BJ (cell line): ENCODE results near the gene EFCAB5. TPM values are rescaled to one million over a fixed set of nuclear protein-coding genes. Genes with fewer than 3 reads are reported as not detected.
A peak's percentile ranks its signal among the peaks of the same experiment; 100 is the strongest.
"Not testable (repeated sequence)": the region's sequence is repeated elsewhere in the genome, so short reads cannot be mapped to it uniquely, and the experiment has no call there.

Source experiments
- CTCF ChIA-PET: fragments of 350-600 bp; formaldehyde crosslinking; extraction: SDS; loops from one replicate; lab custom pipeline; 2021; ENCODE audit warnings: antibody characterized with exemption, inconsistent platforms; lab: Yijun Ruan, JAX
- POLR2A ChIA-PET: fragments of 300-600 bp; sonication (Branson Sonifier 250); formaldehyde crosslinking; extraction: SDS; loops from one replicate; lab custom pipeline; 2021; ENCODE audit warnings: antibody characterized with exemption; lab: Charles Lee
- DNase-seq: peaks from one replicate; pipeline ENCODE4 v3.0.0-alpha.2; 2011; ENCODE audit warnings: low read depth
- H3K27me3 ChIP-seq: 2 replicates; pipeline ENCODE4 v1.6.0; 2011; ENCODE audit warnings: low read length; ENCODE audit not compliant: control insufficient read depth, insufficient read depth
- H3K36me3 ChIP-seq: 2 replicates; pipeline ENCODE4 v1.5.1; 2011; ENCODE audit warnings: low read length; ENCODE audit not compliant: control insufficient read depth, insufficient read depth
- H3K4me3 ChIP-seq: 2 replicates; pipeline ENCODE4 v1.5.1; 2011; ENCODE audit warnings: low read depth, mild to moderate bottlenecking, control low read depth, low read length
- polyA plus RNA-seq: library from polyadenylated mRNA; depleted of rRNA; stranded (reverse); fragments of >200 nt; gene quantifications from 2 replicates; pipeline ENCODE4 v1.2.3, GENCODE V29; 2011
- TF ChIP-seq, protein P1 (sequence below): IDR thresholded peaks from 2 replicates; pipeline ENCODE4 v1.5.1; 2011; ENCODE audit warnings: low read depth, mild to moderate bottlenecking, control low read depth, inconsistent platforms, low read length, moderate library complexity; ENCODE audit not compliant: insufficient read depth

EFCAB5 gene
- polyA plus RNA-seq, 1 experiment: not detected

DNA sequence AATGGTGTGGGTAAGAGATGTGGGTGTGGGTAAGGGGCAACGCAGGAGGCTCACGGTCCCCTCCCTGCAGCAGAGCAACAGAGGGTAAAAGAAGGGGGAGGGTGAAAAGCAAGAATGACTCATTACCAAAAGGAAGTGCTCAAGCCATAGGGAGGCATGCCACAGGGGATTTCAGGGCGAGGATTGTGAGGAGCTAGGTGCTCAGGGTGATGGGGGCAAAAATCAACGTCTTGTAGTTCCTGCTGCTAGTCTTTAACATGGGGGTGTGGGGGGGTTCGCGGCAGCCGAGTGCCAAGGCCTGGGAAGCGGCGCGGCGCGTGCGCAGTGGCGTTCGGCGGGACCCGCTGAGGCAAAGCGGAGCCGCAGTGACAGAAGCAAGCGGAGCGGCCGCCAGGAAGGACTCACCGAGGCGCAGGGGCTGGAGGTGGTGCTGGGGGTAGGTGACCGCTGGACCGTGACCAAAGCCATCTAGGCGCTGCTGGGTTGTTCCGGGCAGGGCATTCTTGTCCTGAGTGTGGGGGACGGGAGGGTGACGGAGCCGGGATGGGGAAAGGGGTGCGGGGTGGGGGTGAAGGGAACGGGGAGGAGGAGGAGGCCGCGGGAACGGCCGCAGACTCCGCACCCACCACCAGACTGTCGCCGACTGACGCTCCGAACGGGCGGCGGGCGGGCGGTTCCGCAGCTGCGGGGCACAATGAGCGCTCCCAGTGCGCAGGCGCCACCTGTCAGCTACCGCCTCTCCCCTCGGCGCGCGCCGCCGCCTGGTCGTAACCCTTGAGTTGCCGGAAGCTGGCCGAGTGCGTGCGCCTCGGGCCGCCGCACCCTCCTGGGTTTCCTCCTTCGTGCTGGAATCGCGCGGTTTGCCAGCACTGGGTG lies 11.7 kb upstream of the EFCAB5 start, which contains the start of gene SSH2:
TSS of gene SSH2 (minus strand) at position 696 of the 876 bp plus-strand sequence. CDS start at position 468, 228 bp downstream.
- Histone ChIP-seq H3K36me3 (no peaks in the 10 kb centered on the region), H3K4me3 (peak within 1 kb of the TSS; percentile 97), H3K27me3 (no peaks in the 10 kb centered on the region)
- ChIA-PET POLR2A (interaction anchor here (0.5 to 1.0 kb wide), 5 partner anchors 10 to 889 kb away, joined by 3 to 16 read pairs (median 4); no protein-coding TSS in a partner anchor), CTCF (interaction anchor here (0.6 to 9.2 kb wide), 23 partner anchors 9 to 451 kb away, joined by 3 to 224 read pairs (median 9); partner anchors contain the start of gene EFCAB5)
- no peak for DNase-seq
- TF ChIP-seq, protein P1, sequence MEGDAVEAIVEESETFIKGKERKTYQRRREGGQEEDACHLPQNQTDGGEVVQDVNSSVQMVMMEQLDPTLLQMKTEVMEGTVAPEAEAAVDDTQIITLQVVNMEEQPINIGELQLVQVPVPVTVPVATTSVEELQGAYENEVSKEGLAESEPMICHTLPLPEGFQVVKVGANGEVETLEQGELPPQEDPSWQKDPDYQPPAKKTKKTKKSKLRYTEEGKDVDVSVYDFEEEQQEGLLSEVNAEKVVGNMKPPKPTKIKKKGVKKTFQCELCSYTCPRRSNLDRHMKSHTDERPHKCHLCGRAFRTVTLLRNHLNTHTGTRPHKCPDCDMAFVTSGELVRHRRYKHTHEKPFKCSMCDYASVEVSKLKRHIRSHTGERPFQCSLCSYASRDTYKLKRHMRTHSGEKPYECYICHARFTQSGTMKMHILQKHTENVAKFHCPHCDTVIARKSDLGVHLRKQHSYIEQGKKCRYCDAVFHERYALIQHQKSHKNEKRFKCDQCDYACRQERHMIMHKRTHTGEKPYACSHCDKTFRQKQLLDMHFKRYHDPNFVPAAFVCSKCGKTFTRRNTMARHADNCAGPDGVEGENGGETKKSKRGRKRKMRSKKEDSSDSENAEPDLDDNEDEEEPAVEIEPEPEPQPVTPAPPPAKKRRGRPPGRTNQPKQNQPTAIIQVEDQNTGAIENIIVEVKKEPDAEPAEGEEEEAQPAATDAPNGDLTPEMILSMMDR: no peak

DNA sequence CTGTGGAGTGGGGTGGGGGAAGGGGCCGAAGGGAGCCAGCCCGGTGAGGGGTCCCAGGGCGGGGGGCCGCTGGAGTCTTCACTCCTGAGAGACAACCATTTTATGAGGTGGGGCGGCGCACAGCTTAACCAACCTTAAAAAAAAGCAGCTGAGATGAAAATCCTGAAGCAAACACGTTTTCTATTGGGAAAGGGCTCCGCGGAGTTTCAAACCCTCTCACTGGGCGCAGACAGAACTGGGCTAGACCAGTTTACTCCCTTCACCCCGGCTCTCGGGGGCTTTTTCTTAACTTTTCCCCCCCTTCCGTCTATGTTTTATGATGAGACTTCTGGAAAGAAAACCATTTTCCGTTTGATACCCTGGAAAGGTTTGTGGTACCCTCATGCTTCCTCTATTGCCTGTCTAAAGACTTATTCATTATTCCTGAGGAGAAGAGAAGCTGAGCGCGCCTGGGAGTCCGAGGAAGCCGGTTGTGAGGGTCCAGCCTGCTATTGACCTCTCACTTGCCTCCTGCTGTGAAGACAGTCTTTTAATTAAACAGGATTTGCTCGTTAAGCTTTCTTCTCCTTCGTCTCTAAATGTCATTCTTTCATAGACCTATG lies 10.9 kb upstream of the EFCAB5 start:
- POLR2A ChIA-PET: interaction anchor here (0.5 to 1.0 kb wide), 3 partner anchors 11 to 890 kb away, joined by 4 to 16 read pairs (median 5); no protein-coding TSS in a partner anchor
- TF ChIP-seq, protein P1: no peak
- H3K27me3 ChIP-seq: no peaks in the 10 kb centered on the region
- no peak for DNase-seq
- H3K4me3 ChIP-seq: peak overlapping the region; percentile 97
- CTCF ChIA-PET: interaction anchor here (0.6 to 9.2 kb wide), 46 partner anchors 10 to 561 kb away, joined by 3 to 224 read pairs (median 5); partner anchors contain the start of genes EFCAB5 and GIT1
- H3K36me3 ChIP-seq: no peaks in the 10 kb centered on the region

DNA sequence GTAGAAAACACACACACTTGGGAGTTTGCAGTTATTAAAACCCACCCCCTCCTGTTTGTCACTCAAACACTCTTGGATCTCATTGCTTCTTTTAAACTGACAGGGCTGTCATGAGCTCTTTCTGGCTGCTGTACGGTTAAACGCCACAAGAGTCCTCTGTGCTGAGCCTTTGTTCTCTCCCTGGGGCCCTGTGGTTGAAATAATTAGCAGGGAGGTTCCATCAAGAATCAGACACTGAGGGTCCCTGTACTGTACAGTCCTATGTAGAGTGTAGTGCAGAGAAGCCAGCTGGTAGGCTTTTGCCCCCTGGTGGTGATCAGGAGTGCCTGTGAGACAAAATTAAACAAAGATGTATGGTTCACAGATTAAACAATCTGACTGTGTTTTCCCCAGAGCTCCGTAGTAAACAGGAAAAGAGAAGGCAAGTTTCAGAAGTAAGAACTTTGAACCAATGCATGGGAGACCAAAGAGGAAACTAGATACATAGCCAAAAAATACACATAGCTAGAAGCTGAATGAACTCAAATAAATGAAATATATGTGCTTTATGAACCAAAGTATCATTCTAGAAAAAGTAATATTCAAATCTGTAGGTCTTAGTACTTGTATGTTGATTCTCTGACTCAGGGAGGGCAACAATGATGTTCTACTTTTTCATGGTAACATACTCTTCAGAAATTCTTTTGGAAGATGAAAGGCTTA lies 10.1 kb upstream of the EFCAB5 start:
- DNase-seq: no peak
- TF ChIP-seq, protein P1: peak; percentile 93
- Histone ChIP-seq H3K27me3 (no peaks in the 10 kb centered on the region), H3K4me3 (no peak overlapping the region), H3K36me3 (no peaks in the 10 kb centered on the region)
- ChIA-PET POLR2A (interaction anchor here (0.6 kb wide), 1 partner anchor 153 kb away, joined by 5 read pairs; no protein-coding TSS in a partner anchor), CTCF (interaction anchor here (0.5 to 9.2 kb wide), 60 partner anchors 9 to 604 kb away, joined by 3 to 224 read pairs (median 4); partner anchors contain the start of genes EFCAB5 and GIT1)

DNA sequence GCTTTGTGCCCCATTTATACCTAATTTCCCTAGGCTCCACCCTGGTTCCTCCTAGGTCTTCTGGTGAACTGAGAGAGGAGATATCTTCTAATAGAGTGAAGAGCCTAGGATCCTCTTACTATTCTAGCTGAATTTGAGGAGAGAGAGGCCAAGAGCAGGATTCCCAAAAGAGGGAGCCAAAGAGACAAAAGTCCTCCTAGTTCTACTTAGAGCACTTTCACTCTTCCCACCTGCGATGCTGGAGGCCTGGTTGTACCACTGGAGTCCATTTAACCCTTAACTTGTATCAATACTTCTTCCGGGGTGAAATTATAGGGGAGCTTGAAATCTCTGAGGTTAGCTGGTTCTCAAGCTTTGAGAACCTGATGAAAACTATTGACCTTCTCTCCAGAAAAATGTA lies 8.1 kb upstream of the EFCAB5 start:
- no peaks in the 10 kb centered on the region for H3K36me3 ChIP-seq
- CTCF ChIA-PET: interaction anchor here (0.7 to 9.2 kb wide), 15 partner anchors 7 to 316 kb away, joined by 3 to 224 read pairs (median 4); partner anchors contain the start of gene EFCAB5
- no peak overlapping the region for H3K4me3 ChIP-seq
- POLR2A ChIA-PET: no interaction called here
- TF ChIP-seq, protein P1: peak; percentile 51
- no peaks in the 10 kb centered on the region for H3K27me3 ChIP-seq
- no peak for DNase-seq

DNA sequence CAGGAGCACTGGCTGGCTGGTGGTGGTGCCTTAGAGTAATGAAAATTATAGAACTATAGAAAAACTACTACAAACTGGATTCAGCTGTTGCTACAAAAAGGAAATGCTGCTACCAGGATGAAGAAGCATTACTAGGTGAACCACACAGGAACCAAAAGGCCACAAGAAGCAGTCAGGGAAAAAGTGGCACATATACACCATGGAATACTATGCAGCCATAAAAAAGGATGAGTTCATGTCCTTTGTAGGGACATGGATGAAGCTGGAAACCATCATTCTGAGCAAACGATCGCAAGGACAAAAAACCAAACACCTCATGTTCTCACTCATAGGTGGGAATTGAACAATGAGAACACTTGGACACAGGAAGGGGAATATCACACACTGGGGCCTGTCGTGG lies 5.5 kb upstream of the EFCAB5 start:
- DNase-seq, H3K36me3 ChIP-seq, H3K27me3 ChIP-seq, POLR2A ChIA-PET, H3K4me3 ChIP-seq: not testable (repeated sequence)
- CTCF ChIA-PET: interaction anchor here (0.6 to 1.0 kb wide), 2 partner anchors 125 to 159 kb away, joined by 4 read pairs; no protein-coding TSS in a partner anchor
